DMS153 (cell line): Measurements from ENCODE around the gene CFAP157.
"Not testable (repeated sequence)": the region's sequence is repeated elsewhere in the genome, so short reads cannot be mapped to it uniquely, and the experiment has no call there.

Experiments used
- DNase-seq: peaks from one replicate; lab custom pipeline; 2025; lab: John Stamatoyannopoulos, UW

Gene CFAP157

DNA sequence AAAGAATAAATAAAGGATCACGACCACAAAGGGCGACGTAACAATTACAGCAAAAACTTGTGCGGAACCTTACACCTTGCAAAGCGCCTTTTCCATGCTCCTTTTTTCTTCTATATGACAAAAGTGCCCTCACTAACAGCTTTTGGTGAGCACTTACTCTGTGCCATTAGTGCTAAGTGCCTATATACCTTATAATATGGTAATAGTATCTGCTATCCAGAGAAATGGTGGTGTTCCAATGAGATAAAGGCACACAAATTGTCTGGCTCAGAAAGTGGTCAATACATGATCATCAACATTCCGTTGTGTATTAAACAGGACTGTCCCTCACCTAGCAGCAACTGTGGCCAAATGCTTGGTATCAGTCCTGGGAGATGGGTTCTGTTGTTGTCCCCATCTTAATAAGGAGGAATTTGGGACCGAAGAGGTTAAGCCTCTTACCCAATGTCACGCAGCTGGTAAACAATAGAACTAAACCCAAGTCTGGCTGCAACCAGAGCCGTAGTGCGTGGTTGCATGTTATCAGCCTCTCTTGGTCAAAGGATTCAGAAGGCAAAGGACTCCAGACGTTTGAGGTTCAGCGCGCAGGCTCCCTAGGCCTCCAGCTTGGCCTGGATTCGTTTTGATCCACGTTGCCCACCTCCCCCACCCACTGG lies 28.9 kb downstream of the CFAP157 start:
- DNase-seq = no peak

DNA sequence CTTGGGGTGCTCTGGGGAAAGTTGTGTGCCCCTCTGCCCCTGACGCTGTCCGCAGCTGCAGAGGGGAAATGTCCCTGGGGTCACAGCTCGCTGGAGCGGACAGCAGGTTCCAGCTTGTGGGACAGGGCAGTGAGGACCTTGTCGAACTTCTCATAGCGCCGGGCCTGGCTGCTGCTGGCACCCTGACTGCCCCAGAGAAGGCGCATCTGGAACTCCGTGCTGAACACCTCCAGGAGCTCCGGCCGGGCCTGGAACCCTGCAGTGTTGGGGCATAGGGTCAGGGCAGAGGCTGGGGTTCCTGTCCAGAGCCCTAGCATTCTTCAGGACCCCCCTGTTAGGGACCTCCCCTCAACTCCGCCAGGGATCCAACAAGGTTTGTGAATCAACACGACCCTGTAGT lies 31.9 kb downstream of the CFAP157 start:
- no peak for DNase-seq

GRCh38 chr9:127739614-127740330 lies 33.0 kb downstream of the CFAP157 start:
- no peak for DNase-seq

GRCh38 chr9:127741831-127742434 lies 35.1 kb downstream of the CFAP157 start:
- no peak for DNase-seq

DNA sequence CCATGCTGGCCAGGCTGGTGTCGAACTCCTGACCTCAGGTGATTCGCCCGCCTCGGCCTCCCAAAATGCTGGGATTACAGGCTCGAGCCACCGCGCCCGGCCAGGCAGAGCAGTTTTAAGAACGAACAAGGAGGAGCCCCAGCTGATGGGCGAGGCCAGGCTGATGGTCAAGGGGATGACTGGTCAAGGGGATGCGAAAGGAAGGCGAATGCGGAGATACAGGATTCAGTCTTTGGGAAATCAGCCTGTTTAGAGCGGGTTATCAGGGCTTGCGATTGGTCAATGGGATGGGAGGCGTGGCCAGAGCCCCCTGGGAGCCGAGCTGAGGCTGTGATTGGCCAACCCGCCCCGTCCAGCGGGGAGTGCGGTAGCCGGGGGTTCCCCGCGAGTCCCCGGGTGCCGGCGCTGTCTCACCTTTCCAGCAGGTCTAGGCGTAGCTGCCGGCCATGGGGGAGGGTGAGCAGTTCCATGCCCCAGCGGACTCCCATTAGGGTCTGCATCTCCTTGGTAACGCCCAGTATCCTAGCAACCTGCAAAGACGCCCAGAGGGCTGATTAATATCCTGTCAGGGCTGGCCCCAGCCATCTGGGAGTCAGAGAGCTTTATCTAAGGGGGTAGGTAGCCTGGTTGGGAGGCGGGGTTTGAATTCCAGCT lies 35.8 kb downstream of the CFAP157 start:
- peak; percentile 61 for DNase-seq

- DNase-seq = no peak
Observed at GRCh38 chr9:127744398-127745110, 37.8 kb downstream of the CFAP157 start.

- no peak for DNase-seq
Observed at GRCh38 chr9:127746959-127747569, 40.3 kb downstream of the CFAP157 start.

GRCh38 chr9:127749090-127749787 lies 42.5 kb downstream of the CFAP157 start:
- DNase-seq = no peak

DNA sequence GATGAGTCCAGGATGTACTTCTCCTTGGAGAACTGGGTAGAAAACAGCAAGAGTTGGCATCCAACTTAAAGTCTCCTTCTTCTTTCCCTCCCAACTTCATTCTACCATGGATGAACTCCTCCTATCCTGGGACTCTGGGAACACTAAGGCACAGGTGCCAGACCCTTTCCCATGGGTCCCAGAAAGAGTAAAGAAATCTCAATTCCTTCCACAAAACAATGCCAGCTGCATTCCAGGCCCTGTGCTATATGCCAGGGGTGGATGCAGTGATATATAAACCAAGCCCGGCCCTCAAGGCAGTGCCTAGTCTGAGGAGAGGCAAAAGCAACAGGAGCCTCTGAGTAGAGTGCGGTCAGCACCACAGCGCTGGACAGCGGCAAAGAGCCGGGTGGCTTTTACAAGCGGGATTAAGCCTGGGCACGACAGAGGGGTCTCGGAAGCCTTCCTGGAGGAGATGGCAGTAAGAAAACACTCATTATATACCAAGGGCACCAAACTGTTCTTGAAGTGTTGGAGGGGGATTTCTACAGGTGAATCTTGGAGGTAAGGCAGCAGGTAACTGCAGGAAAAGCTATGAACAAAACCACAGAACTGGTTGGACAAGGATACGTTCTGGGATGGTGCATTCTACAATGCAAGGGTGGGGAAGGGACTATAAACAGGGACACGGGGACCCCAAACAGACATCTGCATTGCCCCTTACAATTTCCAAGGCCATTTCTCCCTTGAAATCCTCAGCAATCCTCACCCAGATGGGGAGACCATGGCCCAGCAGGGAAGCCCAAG lies 44.7 kb downstream of the CFAP157 start:
- DNase-seq = no peak

- no peak for DNase-seq
Observed at GRCh38 chr9:127753148-127753547, 46.4 kb downstream of the CFAP157 start.

- no peak for DNase-seq
Observed at GRCh38 chr9:127753622-127754021, 46.8 kb downstream of the CFAP157 start.

DNA sequence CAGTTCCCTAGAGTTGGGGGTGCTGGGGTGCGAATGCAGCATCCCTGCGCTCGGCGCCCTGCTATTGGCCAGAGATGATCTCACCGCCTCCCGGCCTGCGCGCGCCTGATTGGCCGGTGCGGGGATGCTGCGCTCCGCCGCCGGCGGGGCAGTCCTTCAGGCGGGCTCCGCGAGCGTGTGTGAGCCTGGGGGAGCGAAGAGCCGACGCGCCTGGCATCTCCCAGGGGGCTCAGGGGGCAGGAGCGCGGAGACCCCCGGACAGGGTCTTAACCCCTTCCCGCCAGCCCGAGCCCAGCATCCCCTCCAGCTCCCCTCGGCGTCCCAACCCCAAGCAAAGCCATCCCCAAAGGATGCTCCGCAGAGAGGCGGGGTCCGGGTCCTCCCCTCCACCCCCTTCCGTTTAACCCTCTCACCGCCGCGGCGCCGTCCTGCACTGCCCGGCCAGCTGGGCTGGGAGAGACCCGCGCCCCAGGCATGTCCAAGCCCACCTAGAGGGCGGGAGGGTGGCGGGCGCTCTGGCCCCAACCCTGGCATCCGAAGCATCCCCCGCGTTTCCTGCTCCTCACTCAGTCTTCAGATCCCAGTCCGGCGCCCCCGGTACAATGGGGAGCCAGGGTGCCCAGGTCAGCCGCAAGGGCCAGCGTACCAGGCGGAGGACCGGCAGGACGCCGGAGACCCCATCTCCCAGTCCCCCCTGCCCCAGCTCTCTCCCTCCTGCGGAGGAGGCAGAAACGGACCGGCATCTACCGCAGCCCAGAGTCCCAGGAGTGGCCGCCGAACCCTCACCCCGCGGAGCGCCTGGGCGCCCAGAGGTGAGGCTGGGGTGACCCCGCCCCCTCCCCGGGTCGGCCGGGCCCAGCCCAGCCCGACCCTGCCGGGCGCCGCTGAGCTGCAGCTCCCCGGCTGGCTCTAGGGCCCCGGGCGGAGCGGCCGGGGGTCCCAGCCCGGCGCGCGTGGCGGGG lies 47.6 kb downstream of the CFAP157 start:
- no peak for DNase-seq

- no peak for DNase-seq
Observed at GRCh38 chr9:127755061-127756060, 48.6 kb downstream of the CFAP157 start.

DNA sequence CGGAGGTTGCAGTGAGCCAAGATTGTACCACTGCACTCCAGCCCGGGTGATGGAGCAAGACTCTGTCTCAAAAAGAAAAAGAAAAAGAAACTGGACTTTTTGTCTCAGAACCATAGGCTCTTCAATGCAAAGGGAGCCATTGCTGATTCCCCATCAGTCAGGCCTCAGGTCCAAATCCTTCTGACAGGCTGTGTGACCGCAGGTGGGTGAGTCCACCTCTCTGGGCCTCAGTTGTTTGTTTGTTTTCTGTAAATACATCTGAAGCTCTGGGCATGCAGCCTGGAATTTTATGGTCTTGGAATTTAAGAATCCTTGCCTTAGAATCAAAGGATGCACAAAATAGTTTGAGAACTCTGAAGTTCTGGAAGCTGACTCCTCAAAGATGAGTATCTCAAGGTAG lies 49.4 kb downstream of the CFAP157 start:
- no peak for DNase-seq

- not testable (repeated sequence) for DNase-seq
Observed at GRCh38 chr9:127756776-127757175, 50.0 kb downstream of the CFAP157 start.

DNA sequence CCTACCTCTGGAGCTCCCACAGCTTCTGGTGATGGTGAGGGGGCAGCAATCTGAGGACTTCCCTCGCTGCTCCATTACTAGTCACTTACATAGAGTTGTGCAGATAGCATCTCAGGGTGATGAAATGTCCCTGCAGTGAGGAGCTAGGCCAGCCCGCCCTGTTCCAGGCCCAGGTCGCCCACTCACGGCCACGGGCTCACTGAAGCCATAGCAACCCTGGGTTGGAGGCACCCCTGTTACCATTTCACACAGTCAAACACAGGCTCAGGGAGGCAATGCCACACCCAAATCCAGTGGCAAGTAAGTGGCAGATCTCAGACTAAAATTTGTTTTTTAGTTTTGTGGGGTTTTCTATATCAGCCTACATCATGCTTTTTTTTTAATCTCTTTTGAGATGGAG lies 52.1 kb downstream of the CFAP157 start:
- no peak for DNase-seq

DNA sequence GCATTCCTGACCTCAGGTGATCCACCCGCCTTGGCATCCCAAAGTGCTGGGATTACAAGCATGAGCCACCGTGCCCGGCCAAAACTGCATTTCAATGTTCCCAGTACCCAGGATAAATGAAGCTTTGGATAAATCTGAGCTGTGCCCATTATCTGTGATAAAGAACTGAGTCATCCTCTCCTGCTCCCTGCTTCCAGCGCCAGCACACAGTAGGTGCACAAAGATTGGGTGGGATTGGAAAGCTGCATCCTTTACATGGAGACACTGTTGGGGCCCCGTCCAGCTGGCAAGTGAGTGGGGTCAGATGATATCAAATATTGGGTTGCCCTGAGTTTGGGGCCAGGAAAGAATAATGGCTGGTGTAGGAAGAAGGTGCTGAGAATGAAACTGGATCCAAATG lies 54.3 kb downstream of the CFAP157 start:
- DNase-seq = no peak

GRCh38 chr9:127761491-127761956 lies 54.7 kb downstream of the CFAP157 start:
- no peak for DNase-seq
